WTC11 (cell line): ENCODE results near the gene RAN.

Source experiments
- CREB1 ChIP-seq: sonication (generic); formaldehyde crosslinking; IDR thresholded peaks from 2 replicates; pipeline ENCODE4 v1.8.0; 2023; ENCODE audit warnings: mild to moderate bottlenecking, missing genetic modification reagents
- NR2C2 ChIP-seq: sonication (generic); formaldehyde crosslinking; IDR thresholded peaks from 2 replicates; pipeline ENCODE4 v1.8.0; 2022; ENCODE audit warnings: mild to moderate bottlenecking, missing genetic modification reagents
- TF ChIP-seq, protein P1 (sequence below): sonication (generic); formaldehyde crosslinking; IDR thresholded peaks from 2 replicates; pipeline ENCODE4 v1.8.0; 2023; ENCODE audit warnings: missing genetic modification reagents
- TF ChIP-seq, protein P2 (sequence below): fragments of 200-600 bp; IDR thresholded peaks from 2 replicates; pipeline ENCODE4 v1.8.0; 2022; ENCODE audit warnings: antibody characterized with exemption

DNA sequence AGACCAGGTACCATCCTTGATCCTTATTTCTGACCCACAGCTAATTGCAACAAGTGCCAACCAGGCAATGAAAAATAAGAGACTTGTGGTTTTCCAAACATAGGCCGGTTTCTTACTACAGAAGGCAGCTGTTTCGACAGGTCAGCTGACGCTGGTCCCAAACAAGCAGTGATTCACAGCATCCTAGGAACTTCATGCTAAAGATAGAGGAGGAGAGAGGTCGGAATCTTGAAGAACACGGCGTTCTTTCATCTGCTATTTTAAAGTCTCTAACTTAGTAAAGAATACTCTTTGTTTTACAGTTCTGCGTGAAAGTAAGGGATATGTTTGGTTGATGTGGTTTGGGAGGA is 53.8 kb downstream of the RAN start:
- TF ChIP-seq, protein P1, sequence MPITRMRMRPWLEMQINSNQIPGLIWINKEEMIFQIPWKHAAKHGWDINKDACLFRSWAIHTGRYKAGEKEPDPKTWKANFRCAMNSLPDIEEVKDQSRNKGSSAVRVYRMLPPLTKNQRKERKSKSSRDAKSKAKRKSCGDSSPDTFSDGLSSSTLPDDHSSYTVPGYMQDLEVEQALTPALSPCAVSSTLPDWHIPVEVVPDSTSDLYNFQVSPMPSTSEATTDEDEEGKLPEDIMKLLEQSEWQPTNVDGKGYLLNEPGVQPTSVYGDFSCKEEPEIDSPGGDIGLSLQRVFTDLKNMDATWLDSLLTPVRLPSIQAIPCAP, result no peak
- TF ChIP-seq NR2C2 (CRISPR knock-in tag) (no peak), CREB1 (CRISPR knock-in tag) (no peak)
- TF ChIP-seq, protein P2, sequence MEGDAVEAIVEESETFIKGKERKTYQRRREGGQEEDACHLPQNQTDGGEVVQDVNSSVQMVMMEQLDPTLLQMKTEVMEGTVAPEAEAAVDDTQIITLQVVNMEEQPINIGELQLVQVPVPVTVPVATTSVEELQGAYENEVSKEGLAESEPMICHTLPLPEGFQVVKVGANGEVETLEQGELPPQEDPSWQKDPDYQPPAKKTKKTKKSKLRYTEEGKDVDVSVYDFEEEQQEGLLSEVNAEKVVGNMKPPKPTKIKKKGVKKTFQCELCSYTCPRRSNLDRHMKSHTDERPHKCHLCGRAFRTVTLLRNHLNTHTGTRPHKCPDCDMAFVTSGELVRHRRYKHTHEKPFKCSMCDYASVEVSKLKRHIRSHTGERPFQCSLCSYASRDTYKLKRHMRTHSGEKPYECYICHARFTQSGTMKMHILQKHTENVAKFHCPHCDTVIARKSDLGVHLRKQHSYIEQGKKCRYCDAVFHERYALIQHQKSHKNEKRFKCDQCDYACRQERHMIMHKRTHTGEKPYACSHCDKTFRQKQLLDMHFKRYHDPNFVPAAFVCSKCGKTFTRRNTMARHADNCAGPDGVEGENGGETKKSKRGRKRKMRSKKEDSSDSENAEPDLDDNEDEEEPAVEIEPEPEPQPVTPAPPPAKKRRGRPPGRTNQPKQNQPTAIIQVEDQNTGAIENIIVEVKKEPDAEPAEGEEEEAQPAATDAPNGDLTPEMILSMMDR, result no peak
